DLD1 (cell line): ENCODE measurements around the gene TMEM139.

Experiments
- in situ Hi-C: cut with HindIII; loops from 2 replicates; pipeline ENCODE4 v1.10.0; 2017; ENCODE audit warnings: low sequenced_read_pairs

Gene TMEM139

GRCh38 chr7:143284591-143285469, at the start of gene TMEM139:
Gene TMEM139, plus strand, starts transcription at chr7:143284958. Its CDS starts 1,000 bp downstream, at chr7:143285958.
- in situ Hi-C loops, result no loop called here

DNA sequence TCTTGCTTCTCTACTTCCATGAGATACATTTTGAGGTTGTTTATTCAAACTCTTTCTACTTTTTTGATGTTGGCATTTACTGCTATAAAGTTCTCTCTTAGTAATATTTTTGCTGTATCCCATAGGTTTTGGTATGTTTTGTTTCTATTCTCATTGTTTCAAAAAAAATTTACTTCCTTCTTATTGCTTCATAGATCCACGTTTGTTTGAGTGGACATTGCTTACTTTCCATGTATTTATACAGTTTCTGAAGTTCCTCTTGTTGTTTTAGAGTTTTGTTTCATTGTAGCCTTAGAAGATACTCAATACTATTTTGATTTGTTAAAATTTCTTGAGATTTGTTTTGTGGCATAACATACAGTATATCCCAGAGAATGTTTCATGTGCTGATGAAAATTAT, 49.2 kb upstream of the TMEM139 start:
- in situ Hi-C loops, result no loop called here

- in situ Hi-C loops, result no loop called here
Measured at GRCh38 chr7:143236408-143236990, 48.3 kb upstream of the TMEM139 start.

- in situ Hi-C loops, result no loop called here
Measured at GRCh38 chr7:143237366-143237765, 47.4 kb upstream of the TMEM139 start.

DNA sequence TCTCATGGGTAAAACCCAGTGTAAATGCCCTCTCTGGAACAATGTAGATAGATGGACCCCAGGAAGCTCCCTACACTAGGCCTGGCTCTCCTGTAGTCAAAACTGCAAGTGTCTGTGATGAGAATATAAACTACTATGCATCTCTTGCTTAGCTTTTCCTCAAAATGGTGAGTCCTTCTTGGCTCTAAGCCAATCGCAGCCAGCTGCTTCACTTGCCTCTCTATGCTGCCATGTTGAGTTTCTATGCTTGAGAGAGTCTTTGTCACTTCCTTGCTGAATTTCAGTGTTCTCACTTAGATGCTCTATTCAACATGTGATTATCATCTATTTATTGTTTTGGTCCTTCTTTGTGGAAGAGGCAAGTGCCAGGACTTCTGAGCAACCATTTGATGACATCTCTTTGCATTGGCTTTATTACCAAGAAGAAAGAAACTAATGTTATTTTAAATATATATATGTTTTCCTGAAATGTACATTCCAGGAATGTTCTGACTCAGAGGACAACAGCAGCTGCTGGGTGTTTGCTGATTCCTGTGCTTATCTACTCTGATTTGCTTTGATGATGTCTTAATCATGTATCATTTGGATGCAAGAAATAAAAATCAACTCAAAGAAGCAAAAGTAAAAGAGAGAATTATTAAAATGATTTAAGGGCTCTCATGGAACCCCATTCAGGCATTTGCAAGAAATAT, 46.3 kb upstream of the TMEM139 start:
- in situ Hi-C loops, result no loop called here

GRCh38 chr7:143239813-143240212, 44.9 kb upstream of the TMEM139 start:
- in situ Hi-C loops, result loop anchor here (10.0 kb wide), 1 partner anchor 65 kb away; no protein-coding TSS in a partner anchor

DNA sequence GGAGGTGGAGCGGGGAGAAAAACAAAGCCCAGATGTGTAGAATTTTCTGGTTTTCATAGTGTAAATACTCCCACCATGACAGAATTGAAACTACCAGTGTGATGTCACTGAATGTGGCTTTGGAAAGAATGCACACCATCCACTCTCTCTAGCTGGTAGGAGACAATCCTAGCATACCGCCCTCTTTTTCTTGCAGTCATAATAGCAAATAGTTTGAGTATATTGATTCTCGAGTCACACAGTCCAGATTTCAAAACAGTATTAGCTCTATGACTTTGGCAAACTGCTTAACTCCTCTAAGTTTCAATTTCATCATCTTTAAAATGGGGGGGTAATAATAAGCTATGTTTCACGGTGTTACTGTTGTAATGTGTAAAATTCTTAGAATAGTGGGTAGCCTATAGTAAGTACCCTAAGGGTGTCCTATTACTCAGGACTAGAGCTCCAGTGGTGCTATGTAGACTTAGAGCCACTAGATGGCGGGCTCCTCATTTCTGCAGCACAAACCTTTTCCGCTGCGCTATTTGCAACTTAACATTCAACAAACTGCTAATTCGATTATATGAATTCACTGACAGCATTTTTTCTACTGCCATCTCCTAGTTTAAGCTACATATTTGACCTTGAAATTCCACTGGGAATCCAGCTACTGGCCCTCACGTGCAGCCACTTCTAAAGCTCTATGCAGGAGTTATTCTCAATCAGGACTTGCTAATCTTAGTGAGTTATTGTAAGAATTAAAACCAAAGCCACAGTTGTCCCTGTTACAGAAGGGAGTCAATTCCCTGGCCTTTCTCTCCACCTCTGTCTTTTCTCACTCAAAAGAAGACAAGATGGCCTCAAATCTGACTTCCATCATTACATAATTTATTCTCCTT, 44.2 kb upstream of the TMEM139 start:
- in situ Hi-C loops, result loop anchor here (10.0 kb wide), 1 partner anchor 64 kb away; no protein-coding TSS in a partner anchor

DNA sequence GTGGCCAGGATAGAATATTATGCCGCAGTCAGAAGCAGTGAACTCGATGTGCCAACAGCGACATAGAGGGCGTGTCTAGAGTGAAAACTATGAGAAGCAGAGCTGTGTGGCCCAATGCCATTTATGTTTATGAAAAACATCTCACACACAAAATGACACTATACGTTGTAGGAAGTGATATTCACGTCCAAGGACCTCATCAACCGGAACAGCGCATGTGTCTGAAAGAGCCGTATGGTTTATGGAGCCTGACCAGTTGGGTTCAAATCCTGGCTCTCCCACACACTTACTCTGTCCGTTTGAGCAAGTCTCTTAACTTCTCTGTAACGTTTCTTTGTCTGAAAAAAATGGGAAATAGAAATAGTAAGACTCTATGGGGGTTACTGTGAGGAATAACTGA, 42.5 kb upstream of the TMEM139 start:
- in situ Hi-C loops, result loop anchor here (10.0 kb wide), 1 partner anchor 62 kb away; no protein-coding TSS in a partner anchor

GRCh38 chr7:143243111-143243510, 41.6 kb upstream of the TMEM139 start:
- in situ Hi-C loops, result loop anchor here (10.0 kb wide), 1 partner anchor 62 kb away; no protein-coding TSS in a partner anchor

DNA sequence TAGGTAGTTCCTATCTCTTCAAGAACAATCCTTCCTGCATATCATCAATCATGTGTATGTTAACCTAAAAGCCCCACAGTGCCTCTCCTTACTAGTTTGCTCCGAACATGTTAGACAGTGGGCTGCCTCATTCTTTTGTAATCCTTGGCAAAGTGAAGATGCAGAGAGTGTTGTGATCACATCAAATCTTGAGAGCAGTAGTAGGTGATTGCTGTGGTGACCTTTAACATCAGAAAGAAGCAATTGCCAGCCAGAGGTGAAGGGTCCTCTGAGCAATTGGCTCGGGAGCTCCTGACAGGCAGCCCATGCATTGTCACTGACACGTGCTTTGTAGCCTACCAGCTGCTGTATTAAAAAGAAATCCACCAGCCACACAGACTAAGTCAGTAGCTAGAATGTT, 41.1 kb upstream of the TMEM139 start:
- in situ Hi-C loops, result loop anchor here (10.0 kb wide), 1 partner anchor 61 kb away; no protein-coding TSS in a partner anchor

GRCh38 chr7:143244321-143244720, 40.4 kb upstream of the TMEM139 start:
- in situ Hi-C loops, result loop anchor here (10.0 kb wide), 1 partner anchor 60 kb away; no protein-coding TSS in a partner anchor

DNA sequence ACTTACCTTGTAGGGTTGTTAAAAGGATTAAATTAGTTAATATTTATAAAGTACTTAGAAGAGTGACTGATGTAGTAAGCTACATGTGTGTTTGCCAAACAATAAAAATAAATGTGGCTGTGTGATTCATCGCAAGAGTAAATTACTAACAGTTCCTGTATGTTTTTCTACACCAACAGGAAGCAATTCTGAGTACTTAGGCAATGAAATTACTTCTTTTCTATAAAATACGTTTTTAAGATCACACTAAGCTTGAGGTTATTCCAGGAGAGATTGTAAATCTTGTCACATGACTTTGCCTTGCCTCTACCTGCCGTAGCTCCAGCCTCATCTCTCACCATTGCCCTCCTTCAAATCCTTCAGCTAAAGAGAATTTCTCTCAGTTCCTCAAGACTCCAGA, 39.6 kb upstream of the TMEM139 start:
- in situ Hi-C loops, result loop anchor here (10.0 kb wide), 1 partner anchor 60 kb away; no protein-coding TSS in a partner anchor

DNA sequence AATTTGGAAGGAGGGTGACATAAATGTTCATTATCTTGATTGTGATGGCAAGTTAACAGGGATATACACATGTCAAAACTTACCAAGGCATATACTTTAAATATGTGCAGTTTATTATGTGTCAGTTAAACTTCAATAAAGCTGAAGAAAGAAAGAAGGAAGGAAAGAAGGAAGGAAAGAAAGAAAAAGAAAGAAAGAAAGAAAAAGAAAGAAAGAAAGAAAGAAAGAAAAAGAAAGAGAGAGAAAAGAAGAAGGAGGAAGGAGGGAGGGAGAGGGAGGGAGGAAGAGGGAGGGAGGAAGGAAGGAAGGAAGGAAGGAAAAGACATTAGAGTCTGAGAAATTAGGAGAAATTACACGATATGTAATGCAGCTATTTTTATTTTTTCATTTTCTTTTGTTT, 37.4 kb upstream of the TMEM139 start:
- in situ Hi-C loops, result loop anchor here (10.0 kb wide), 1 partner anchor 57 kb away; no protein-coding TSS in a partner anchor

DNA sequence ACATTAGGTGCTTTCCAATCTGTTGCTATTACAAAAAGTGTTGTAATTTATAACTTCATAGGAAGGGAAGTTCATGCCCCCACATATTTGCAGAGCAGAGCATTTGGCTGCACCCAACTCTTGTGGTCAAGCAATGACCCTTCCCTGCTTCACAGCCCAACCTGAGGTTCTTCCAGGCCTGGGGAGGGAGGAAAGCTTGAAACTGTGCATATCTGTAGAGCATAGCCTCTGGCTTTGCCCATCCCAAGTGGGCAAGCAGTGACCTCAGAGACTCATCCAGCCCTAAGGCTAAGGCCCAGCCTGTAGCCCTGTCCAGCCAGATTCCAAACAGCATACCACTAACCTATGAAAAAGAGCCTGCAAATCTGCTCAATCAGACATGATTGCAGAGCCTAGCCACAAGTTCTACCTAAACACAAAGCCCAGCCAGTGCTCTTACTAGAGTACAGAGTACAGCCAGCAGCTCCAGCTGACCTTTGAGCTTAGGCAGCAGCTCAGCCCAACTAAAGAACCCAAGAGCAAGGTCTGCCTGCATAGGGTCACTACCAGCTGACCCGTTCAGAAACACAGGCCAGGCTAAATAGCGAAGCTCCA, 35.9 kb upstream of the TMEM139 start:
- in situ Hi-C loops, result loop anchor here (10.0 kb wide), 1 partner anchor 56 kb away; no protein-coding TSS in a partner anchor

DNA sequence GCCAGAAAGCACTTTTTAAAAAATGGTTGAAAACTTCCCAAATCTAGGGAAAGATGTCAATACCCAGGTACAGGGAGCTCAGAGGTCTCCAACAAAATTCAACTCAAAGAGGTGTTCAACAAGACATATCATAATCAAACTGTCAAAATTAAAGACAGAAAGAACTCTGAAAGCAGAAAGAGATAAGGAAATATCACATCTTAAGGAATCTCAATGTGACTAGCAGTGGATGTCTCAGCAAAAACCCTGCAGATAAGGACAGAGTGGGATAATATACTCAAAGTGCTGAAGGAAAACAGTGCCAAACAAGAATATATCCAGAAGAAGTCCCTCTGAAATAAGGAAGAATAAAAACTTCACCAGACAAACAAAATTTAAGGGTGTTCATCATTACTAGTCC, 34.6 kb upstream of the TMEM139 start:
- in situ Hi-C loops, result no loop called here

DNA sequence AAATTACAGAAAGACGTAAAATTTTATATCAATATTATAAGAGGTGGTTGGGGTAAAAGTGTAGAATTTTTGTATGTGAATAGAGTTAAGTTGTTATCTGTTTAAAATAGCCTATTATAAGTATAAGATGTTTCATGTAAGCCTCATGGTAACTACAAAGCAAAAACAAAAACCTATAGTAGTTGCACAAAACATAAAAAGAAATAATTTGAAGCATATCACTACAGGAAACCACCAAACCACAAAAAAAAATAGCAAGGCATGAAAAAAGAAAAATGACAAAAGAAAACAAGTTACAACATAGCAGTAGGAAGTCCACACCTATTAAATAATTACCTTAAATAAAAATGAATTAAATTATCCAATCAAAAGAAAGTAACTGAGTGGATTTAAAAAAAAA, 33.9 kb upstream of the TMEM139 start:
- in situ Hi-C loops, result no loop called here

DNA sequence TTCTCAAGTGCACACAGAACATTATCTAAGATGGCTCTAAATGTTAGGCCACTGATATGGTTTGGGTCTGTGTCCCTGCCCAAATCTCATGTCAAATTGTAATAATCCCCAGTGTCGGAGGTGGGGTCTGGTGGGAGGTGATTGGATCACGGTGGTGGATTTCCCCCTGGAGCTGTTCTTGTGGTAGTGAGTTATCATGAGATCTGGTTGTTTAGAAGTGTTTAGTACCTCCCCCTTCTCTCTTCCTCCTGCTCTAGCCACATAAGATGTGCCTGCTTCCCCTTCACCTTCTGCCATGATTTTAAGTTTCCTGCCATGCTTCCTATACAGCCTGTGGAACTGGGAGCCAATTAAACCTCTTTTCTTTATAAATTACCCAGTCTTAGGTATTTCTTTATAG, 32.8 kb upstream of the TMEM139 start:
- in situ Hi-C loops, result no loop called here

DNA sequence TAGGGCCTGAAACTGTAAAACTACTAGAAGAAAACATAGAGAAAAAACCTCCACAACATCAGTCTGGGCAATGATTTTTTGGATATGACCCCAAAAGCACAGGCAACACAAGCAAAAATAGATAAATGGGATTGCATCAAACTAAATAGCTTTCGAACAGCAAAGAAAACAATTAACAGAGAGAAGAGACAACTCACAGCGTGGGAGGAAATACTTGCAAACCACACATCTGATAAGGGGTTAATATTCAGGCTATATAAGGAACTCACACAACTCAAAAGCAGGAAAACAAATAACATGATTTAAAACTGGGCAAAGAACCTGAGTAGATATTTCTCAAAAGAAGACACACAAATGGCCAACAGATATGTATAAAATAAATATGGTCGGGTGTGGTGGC, 29.2 kb upstream of the TMEM139 start:
- in situ Hi-C loops, result no loop called here

GRCh38 chr7:143256325-143256724, 28.4 kb upstream of the TMEM139 start:
- in situ Hi-C loops, result no loop called here

DNA sequence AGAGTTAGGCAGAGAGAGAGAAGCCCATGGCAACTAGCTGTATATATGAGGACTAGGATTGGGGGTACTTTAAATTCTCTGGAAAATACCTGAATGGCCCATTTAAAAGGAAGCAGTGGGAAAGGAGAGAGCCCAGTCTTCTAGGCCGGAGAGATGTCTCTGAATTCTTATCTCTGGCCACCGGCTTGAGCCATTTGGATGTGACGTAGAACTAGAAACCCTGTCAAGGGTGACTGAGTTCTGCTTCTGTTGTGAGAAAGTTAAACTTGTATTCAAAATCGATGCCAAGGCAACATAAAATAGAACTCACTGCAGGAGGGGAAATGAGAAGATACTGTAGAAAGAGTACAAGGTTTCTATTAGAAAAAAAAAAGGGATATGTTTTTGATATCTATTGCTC, 27.8 kb upstream of the TMEM139 start:
- in situ Hi-C loops, result no loop called here
